Stimulated activated CD8-positive, alpha-beta memory T cell treated with anti-CD3 and anti-CD28 coated beads, Interleukin-7, amount 100 ng/mL, for 4 hours (primary cell): ENCODE measurements around the gene SHC4.

Source experiments
- DNase-seq, 2 donors: peaks; one replicate each; pipeline ENCODE4 v3.0.0-alpha.2; 2020; ENCODE audit warnings: low read depth in 2 of 2

SHC4 gene

GRCh38 chr15:48850648-48851047 lies 113.1 kb downstream of the SHC4 start:
- no peak for DNase-seq

DNA sequence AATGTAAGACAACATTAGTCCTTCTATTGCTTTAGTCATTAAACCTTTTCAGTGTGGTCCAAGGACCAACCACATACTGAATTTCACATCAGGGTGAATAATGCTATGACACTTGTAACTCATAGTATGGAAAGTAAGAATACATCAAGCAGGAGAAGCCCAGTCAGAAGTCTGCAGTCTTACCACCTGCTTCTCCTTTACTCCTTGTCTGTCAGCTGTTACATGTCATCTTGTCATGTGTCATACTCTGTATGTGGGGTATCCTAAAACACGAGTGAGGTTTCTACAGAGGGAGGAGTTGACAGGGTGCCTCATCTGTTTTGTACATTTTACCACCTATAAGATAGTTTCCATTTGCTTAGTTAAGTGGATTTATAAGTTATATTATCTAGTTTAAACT lies 118.6 kb downstream of the SHC4 start:
- DNase-seq, result no peak

DNA sequence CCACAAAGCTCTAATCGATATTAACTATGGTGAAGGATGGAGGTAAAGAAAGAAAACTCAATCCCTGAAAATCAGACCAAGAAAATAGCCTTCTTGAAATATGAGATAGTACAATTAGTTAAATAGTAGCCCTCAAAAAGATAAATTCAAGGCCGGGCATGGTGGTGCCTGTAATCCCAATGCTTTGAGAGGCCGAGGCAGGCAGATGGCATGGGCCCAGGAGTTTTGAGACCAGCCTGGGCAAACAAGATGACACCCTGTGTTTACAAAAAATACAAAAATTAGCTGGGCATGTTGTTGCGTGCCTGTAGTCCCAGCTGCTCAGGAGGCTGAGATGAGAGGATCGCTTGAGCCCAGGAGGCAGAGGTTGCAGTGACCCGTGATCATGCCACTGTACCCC lies 121.2 kb downstream of the SHC4 start:
- no peak for DNase-seq

- DNase-seq, result no peak
Observed at GRCh38 chr15:48834756-48835155, 129.0 kb downstream of the SHC4 start.

GRCh38 chr15:48833526-48834239 lies 130.0 kb downstream of the SHC4 start:
- DNase-seq, result no peak

DNA sequence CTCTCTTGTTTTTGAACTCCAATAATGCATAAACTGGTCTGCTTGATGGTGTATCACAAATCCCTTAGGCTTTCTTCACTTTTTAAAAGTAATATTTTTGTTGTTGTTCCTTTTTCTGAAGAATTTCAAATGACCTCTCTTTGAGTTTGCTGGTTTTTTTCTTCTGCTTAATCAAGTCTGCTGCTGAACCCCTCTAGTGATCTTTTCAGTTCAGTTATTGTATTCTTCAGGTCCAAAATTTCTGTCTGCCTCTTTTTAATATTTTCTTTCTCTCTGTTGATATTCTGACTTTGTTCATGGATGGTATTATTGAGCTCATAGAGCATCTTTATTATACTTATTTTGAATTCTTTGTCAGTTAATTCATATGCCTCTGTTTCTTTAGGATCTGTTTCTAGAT lies 131.1 kb downstream of the SHC4 start:
- no peak for DNase-seq

DNA sequence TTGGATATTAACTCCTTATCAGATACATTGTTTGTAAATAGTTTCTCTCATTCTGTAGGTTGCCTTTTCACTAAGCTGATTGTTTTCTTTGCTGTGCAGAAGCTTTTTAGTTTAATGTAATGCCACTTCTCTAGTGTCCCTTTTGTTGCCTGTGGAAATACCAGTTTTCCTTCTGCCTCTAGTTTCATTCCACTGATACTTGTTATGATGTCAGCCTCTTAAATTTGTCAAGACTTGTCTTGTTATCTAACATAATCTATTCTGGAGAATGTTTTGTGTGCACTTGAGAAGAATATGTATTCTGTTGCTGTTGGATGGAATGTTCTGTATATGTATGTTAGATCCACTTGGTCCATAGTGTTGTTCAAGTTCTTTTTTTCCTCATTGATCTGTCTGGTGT lies 134.8 kb downstream of the SHC4 start:
- no peak for DNase-seq

DNA sequence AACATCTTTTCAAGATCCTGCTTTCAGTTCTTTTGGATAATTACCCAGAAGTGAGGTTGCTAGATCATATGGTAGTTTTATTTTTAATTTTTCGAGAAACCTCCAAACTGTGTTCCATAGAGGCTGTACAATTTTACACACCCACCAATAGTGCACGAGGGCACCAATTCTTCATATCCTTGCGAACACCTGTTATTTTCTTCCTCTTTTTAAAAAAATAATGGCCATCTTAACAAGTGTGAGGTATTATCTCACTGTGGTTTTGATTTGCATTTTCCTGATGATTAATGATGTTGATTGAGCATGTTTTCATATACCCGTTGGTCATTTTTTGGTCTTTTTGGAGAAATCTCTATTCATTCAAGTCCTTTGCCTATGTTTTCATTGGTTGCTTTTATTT lies 135.2 kb downstream of the SHC4 start:
- DNase-seq, result no peak

GRCh38 chr15:48825075-48825474 lies 138.6 kb downstream of the SHC4 start:
- DNase-seq, result no peak

DNA sequence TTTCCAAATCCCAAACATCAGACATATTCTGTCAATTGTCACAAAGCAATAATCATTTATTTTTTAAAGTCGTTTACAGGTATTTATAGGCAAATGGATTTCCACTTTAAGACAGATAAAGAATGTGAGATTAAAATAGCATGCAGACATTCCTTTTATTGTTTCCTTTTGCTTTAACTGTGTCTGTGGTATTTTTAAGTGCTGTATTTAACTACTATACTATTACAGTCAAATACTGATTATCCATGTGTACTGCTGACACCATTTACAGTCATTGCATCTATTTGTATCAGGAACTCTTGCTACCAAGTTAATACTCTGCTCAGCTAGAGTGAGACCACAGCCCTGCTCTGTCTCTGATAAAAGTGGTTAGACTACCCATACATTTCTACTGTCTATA lies 140.0 kb downstream of the SHC4 start:
- DNase-seq, result no peak

DNA sequence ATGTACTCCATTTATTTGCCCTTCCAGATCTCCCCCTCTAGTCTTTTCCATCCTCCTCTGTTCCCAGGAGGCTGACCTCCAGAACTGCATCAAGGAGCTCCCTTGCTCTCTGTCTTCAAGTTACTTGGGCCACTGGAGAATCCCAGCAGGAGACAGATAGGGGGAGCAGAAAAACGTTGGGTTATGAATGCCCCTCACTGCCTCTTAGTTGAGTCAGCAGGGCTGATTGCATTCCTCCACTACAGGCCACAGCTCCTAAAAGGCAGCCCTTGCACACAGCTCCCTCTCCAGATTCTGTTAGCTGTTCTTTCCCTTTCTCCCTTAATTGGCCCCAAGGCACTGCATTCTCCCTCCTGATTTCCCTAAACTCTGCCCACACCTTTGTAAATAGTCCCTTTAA lies 140.5 kb downstream of the SHC4 start:
- no peak for DNase-seq

GRCh38 chr15:48814286-48814685 lies 149.4 kb downstream of the SHC4 start:
- DNase-seq, result no peak

- no peak for DNase-seq
Observed at GRCh38 chr15:48811325-48811958, 152.3 kb downstream of the SHC4 start.

- peak; percentile 98 for DNase-seq
Observed at GRCh38 chr15:48810414-48811324, 153.1 kb downstream of the SHC4 start, which contains the start of gene CEP152. Gene CEP152 (minus strand): TSS chr15:48811069. CDS start chr15:48805649, 5,420 bp downstream.

- no peak for DNase-seq
Observed at GRCh38 chr15:48806151-48806550, 157.6 kb downstream of the SHC4 start.

- no peak for DNase-seq
Observed at GRCh38 chr15:48805591-48805990, 158.1 kb downstream of the SHC4 start.

- DNase-seq, result no peak
Observed at GRCh38 chr15:48803877-48804276, 159.8 kb downstream of the SHC4 start.

GRCh38 chr15:48802867-48803266 lies 160.9 kb downstream of the SHC4 start:
- DNase-seq, result no peak

DNA sequence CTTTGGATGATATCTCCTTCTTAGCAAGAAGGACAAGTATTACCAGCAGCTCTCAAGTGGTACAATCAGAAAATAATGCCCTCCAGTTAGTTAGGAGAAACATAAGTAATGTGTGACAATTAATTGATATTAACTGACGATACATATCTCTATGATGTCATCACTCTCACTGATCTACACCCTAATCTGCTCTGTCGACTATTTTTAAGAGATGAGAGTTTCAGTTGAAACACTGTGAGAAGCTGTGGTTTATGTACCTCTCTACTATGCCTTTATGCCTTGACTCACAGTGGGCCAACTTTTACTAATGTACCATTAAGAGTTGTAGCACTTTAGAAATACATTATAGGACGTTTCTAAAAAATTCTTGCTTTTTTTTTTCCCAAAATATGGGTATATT lies 161.5 kb downstream of the SHC4 start:
- no peak for DNase-seq

GRCh38 chr15:48800811-48801455 lies 162.8 kb downstream of the SHC4 start:
- DNase-seq, result no peak

DNA sequence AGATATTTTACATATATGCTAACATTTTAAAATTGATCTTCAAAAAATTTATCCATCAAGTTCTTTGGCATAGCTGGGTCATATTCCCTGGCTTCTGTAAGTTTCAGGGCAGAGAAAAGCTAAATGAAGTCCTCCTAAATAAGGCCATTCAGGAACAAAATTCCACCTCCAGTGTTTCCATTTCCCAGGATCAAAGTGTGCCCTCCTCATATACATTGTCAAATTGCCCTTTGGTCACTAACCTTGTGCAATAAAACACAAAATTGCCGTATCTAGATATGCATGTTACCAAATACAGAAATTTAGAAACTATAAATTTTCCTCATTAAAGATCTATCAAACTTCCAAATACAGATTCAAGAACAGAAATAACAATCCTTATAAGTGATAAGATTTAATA lies 163.5 kb downstream of the SHC4 start:
- DNase-seq, result no peak

DNA sequence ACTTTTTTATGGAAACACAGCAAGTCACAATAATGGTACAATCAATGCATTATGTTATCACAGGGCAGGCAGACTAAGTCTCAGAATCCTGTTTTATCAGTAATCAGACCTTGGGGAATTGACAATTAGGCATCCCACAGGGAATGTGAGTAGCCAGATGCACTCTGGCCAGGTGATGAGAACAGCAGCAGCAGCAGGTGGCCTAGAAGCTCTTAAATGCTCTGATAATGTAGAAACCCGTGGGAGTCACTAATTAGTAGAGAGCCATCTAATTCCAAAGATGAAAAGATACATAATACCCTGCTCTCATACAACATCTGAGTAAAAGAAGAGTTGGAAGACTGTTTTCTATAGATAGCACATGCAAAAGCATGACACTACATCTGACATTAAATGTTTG lies 165.4 kb downstream of the SHC4 start:
- no peak for DNase-seq
